Trophoblast cell (in vitro differentiated cells and primary cell): Measurements from ENCODE around the gene PPTC7.

Experiments
- DNase-seq, 2 donors: peaks; one replicate each; pipeline ENCODE4 v3.0.0-alpha.2; 2016
- H2AFZ ChIP-seq: 2 replicates; pipeline ENCODE4 v1.6.1; 2013; ENCODE audit warnings: low read length, moderate library complexity, mild to moderate bottlenecking; ENCODE audit not compliant: insufficient read depth, poor library complexity
- H2AK5ac ChIP-seq: 2 replicates; pipeline ENCODE4 v1.6.1; 2013; ENCODE audit warnings: mild to moderate bottlenecking, low read length
- H2BK120ac ChIP-seq: 2 replicates; pipeline ENCODE4 v1.6.1; 2013; ENCODE audit warnings: low read length, mild to moderate bottlenecking, moderate library complexity; ENCODE audit not compliant: insufficient read depth, poor library complexity
- H2BK12ac ChIP-seq: 2 replicates; pipeline ENCODE4 v1.6.1; 2013; ENCODE audit warnings: mild to moderate bottlenecking, low read length, moderate library complexity
- H2BK5ac ChIP-seq: 2 replicates; pipeline ENCODE4 v1.6.1; 2013; ENCODE audit warnings: low read length, low read depth, moderate library complexity, mild to moderate bottlenecking; ENCODE audit not compliant: poor library complexity
- H3K14ac ChIP-seq: 2 replicates; pipeline ENCODE4 v1.6.1; 2013; ENCODE audit warnings: mild to moderate bottlenecking, low read length
- H3K18ac ChIP-seq: 2 replicates; pipeline ENCODE4 v1.6.1; 2013; ENCODE audit warnings: mild to moderate bottlenecking, low read length
- H3K23ac ChIP-seq: 2 replicates; pipeline ENCODE4 v1.6.1; 2013; ENCODE audit warnings: low read length
- H3K27ac ChIP-seq: 2 replicates; pipeline ENCODE4 v1.5.1; 2013; ENCODE audit warnings: low read depth, mild to moderate bottlenecking, inconsistent platforms, low read length, moderate library complexity
- H3K27me3 ChIP-seq: 2 replicates; pipeline ENCODE4 v1.6.1; 2013; ENCODE audit warnings: inconsistent platforms, mild to moderate bottlenecking, low read length, moderate library complexity; ENCODE audit not compliant: insufficient read depth
- H3K36me3 ChIP-seq, 2 experiments: 1 replicate in 1 of 2; 2 replicates in 1 of 2; pipeline ENCODE4 v1.6.1; 2013; ENCODE audit warnings: low read length in 2 of 2, mild to moderate bottlenecking in 2 of 2, moderate library complexity in 1 of 2; ENCODE audit not compliant: insufficient read depth in 2 of 2, control insufficient read depth in 1 of 2
- H3K4ac ChIP-seq: 2 replicates; pipeline ENCODE4 v1.6.1; 2013; ENCODE audit warnings: low read depth, mild to moderate bottlenecking, low read length, moderate library complexity
- H3K4me1 ChIP-seq, 2 experiments: 1 replicate in 1 of 2; 2 replicates in 1 of 2; pipeline ENCODE4 v1.6.1; 2013; ENCODE audit warnings: low read length in 2 of 2, mild to moderate bottlenecking in 2 of 2, moderate library complexity in 1 of 2; ENCODE audit not compliant: insufficient read depth in 2 of 2, control insufficient read depth in 1 of 2
- H3K4me2 ChIP-seq: 2 replicates; pipeline ENCODE4 v1.6.1; 2013; ENCODE audit warnings: inconsistent platforms, mild to moderate bottlenecking, low read length, moderate library complexity
- H3K4me3 ChIP-seq: 2 replicates; pipeline ENCODE4 v1.5.1; 2013; ENCODE audit warnings: mild to moderate bottlenecking, low read depth, low read length, inconsistent platforms
- H3K79me1 ChIP-seq: one replicate; pipeline ENCODE4 v1.6.1; 2013; ENCODE audit warnings: low read length
- H3K79me2 ChIP-seq: 2 replicates; pipeline ENCODE4 v1.6.1; 2013; ENCODE audit warnings: low read length, mild to moderate bottlenecking; ENCODE audit not compliant: control insufficient read depth, insufficient read depth, poor library complexity
- H3K9ac ChIP-seq: 2 replicates; pipeline ENCODE4 v1.6.1; 2013; ENCODE audit warnings: mild to moderate bottlenecking, low read length
- H3K9me3 ChIP-seq: 2 replicates; pipeline ENCODE4 v1.6.1; 2013; ENCODE audit warnings: low read depth, mild to moderate bottlenecking, control low read depth, inconsistent platforms, low read length; ENCODE audit not compliant: insufficient read depth
- H4K12ac ChIP-seq: 2 replicates; pipeline ENCODE4 v1.6.1; 2013; ENCODE audit warnings: low read depth, mild to moderate bottlenecking, low read length, moderate library complexity
- H4K8ac ChIP-seq: 2 replicates; pipeline ENCODE4 v1.6.1; 2013; ENCODE audit warnings: low read depth, mild to moderate bottlenecking, low read length, moderate library complexity
- H4K91ac ChIP-seq: one replicate; pipeline ENCODE4 v1.6.1; 2013; ENCODE audit warnings: low read depth, mild to moderate bottlenecking, low read length, moderate library complexity
- WGBS: extraction: QIAGEN DNeasy Blood & Tissue Kit; methylation state at CpG from one replicate; pipeline ENCODE4 v1.1.7; 2013; ENCODE audit warnings: missing lambda C conversion rate; ENCODE audit not compliant: insufficient read length, insufficient coverage; ENCODE audit errors: extremely low coverage; 5-methylcytosine and 5-hydroxymethylcytosine counted together

Gene PPTC7

DNA sequence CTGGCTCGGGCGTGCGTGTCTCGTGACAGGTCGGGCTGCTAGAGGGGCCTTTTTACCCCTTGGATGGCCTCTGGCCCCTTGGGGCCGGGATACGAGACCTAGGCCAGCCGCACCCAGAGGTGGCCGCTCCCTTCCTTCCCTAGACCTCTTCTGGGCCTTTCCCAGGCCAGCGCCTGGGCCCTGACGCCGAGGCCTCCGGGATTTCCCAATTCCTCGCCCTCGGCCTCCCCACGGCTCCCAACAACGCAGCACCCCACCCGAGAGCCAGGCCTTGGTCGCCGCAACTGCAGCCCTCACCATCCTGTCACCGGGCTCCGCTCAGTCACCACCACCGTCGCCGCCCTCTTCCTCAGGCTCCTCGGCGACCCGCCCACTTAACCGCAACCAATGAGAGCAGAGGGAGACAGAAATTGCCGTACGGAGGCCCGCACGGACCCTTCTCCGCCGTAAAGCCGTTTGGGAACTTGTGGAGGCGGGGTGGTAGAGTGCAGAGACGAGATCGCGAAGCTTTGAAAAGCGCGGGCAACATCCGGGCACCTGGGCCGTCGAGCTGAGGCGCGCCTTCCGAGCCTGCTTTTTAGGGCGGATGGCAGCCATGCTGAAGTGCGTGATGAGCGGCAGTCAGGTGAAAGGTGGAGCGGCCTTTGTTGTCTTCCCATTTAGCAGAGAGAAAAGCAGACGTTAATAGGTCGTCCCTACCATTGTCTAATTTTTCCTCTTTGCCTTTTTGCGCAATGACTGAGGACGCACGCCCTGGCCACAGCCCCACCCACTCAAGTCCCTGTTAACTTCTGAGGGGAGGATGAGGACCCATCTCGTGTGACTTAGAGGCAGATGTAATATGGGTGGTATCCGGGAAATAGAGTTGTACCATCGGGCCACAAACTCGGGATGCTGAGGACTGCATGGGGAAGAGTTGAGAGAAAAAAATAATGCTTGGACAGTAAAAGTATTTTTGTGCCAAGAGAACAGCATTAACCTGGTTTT is 81.1 kb downstream of the PPTC7 start, which contains the start of the genes RAD9B and VPS29:
RAD9B (plus strand) TSS at position 580 of the 987 bp plus-strand sequence; CDS start at position 587, 7 bp downstream.
VPS29 (minus strand) TSS at position 360 of the 987 bp plus-strand sequence; CDS start at position 300, 60 bp downstream.
- H2BK12ac ChIP-seq: no peak within 1 kb of the TSS
- no peaks in the 10 kb centered on the region for H3K36me3 ChIP-seq
- peak within 1 kb of the TSS; percentile 94 for H3K9ac ChIP-seq
- H3K4me3 ChIP-seq: peak within 1 kb of the TSS; percentile 85
- no peaks in the 10 kb centered on the region for H3K9me3 ChIP-seq
- H2AFZ ChIP-seq: peak within 1 kb of the TSS; percentile 96
- peak within 1 kb of the TSS; percentile 82 for H3K4ac ChIP-seq
- peaks cover 5% of the 10 kb centered on the region for H3K79me1 ChIP-seq
- peak within 1 kb of the TSS; percentile 64 for H2BK120ac ChIP-seq
- H3K4me2 ChIP-seq: peak within 1 kb of the TSS; percentile 67
- H3K23ac ChIP-seq: no peak within 1 kb of the TSS
- peak within 1 kb of the TSS; percentile 28 for H2AK5ac ChIP-seq
- peak within 1 kb of the TSS; percentile 75 for H3K14ac ChIP-seq
- peaks cover 7% of the 10 kb centered on the region in 2 experiments for H3K4me1 ChIP-seq
- H4K91ac ChIP-seq: peak within 1 kb of the TSS; percentile 77
- H3K18ac ChIP-seq: peak within 1 kb of the TSS; percentile 93
- H4K8ac ChIP-seq: peak within 1 kb of the TSS; percentile 96
- H3K27me3 ChIP-seq: no peaks in the 10 kb centered on the region
- WGBS: no CpG with 5 or more reads among the region's 61 CpGs
- H3K27ac ChIP-seq: peak within 1 kb of the TSS; percentile 15
- peak; percentile 99 to 100 for DNase-seq
- peaks cover 5% of the 10 kb centered on the region for H3K79me2 ChIP-seq
- peak within 1 kb of the TSS; percentile 58 for H2BK5ac ChIP-seq
- peak within 1 kb of the TSS; percentile 96 for H4K12ac ChIP-seq

GRCh38 chr12:110501399-110501751 is 81.7 kb downstream of the PPTC7 start:
- WGBS: no CpG with 5 or more reads among the region's 17 CpGs
- H2BK5ac ChIP-seq: peak overlapping the region; percentile 58

GRCh38 chr12:110498984-110499706 is 84.0 kb downstream of the PPTC7 start:
- Histone ChIP-seq H3K18ac (no peak overlapping the region), H3K23ac (no peak overlapping the region), H4K12ac (no peak overlapping the region), H3K27ac (no peak overlapping the region), H2BK120ac (no peak overlapping the region), H4K8ac (no peak overlapping the region), H3K36me3 (peaks cover 5 to 6% of the 10 kb centered on the region in 2 experiments), H2BK5ac (no peak overlapping the region), H3K9ac (no peak overlapping the region), H4K91ac (no peak overlapping the region), H2BK12ac (no peak overlapping the region), H3K4ac (no peak overlapping the region), H3K27me3 (no peaks in the 10 kb centered on the region), H3K14ac (no peak overlapping the region), H3K4me1 (peaks cover 7% of the 10 kb centered on the region in 2 experiments), H3K79me2 (peaks cover 5% of the 10 kb centered on the region), H3K4me3 (no peak overlapping the region), H3K79me1 (peaks cover 5% of the 10 kb centered on the region), H3K4me2 (no peak overlapping the region), H3K9me3 (no peaks in the 10 kb centered on the region), H2AK5ac (no peak overlapping the region), H2AFZ (no peak overlapping the region)
- WGBS: no CpG with 5 or more reads among the region's 4 CpGs
- peak in 1 of 2 donors; percentile 31 for DNase-seq

More at GRCh38 chr12:110501399-110501751, 81.7 kb downstream of the PPTC7 start:
- Histone ChIP-seq H3K4me2 (peak overlapping the region; percentile 67), H3K4me3 (peak overlapping the region; percentile 85), H4K91ac (peak overlapping the region; percentile 77), H2AFZ (peak overlapping the region; percentile 74), H3K23ac (no peak overlapping the region), H3K27me3 (no peaks in the 10 kb centered on the region), H4K8ac (peak overlapping the region; percentile 95), H2BK120ac (peak overlapping the region; percentile 64), H3K9me3 (no peaks in the 10 kb centered on the region), H3K4me1 (peaks cover 7% of the 10 kb centered on the region in 2 experiments), H3K27ac (peak overlapping the region; percentile 15), H3K9ac (peak overlapping the region; percentile 94), H2BK12ac (no peak overlapping the region), H3K4ac (peak overlapping the region; percentile 82), H2AK5ac (peak overlapping the region; percentile 28), H3K14ac (peak overlapping the region; percentile 71), H3K36me3 (no peaks in the 10 kb centered on the region), H3K79me2 (peaks cover 5% of the 10 kb centered on the region), H4K12ac (peak overlapping the region; percentile 61), H3K79me1 (peaks cover 5% of the 10 kb centered on the region), H3K18ac (peak overlapping the region; percentile 93)
- peak; percentile 84 to 86 for DNase-seq
